ENCODE measurements around the gene SUV39H1. TPM values are rescaled to one million over a fixed set of nuclear protein-coding genes. Genes with fewer than 3 reads are reported as not detected.

SUV39H1 gene
- total and polyA plus RNA-seq, 9 donors, result 3.1 to 5.6 (median 4.5) TPM

- Histone ChIP-seq H3K27ac (ENCODE audit: low read length) (no peak overlapping the region), H3K4me3 (ENCODE audit: low read length) (no peak overlapping the region), H3K9me3 (replicated peaks; ENCODE audit: control insufficient read depth, low read depth, low read length) (no peaks in the 10 kb centered on the region), H3K4me1 (ENCODE audit: control insufficient read depth, insufficient read depth, low read length) (no peaks in the 10 kb centered on the region), H3K36me3 (ENCODE audit: control insufficient read depth, insufficient read depth, low read length) (no peaks in the 10 kb centered on the region), H3K27me3 (ENCODE audit: control insufficient read depth, insufficient read depth, low read length) (no peaks in the 10 kb centered on the region)
- WGBS (ENCODE audit: insufficient coverage), result no CpG with 5 or more reads among the region's 3 CpGs
- no peak for DNase-seq
Measured at GRCh38 chrX:48751343-48751742, 54.8 kb downstream of the SUV39H1 start.

GRCh38 chrX:48752498-48752897, 56.0 kb downstream of the SUV39H1 start:
- H3K4me1 ChIP-seq (ENCODE audit: control insufficient read depth, insufficient read depth, low read length), result no peaks in the 10 kb centered on the region
- no peaks in the 10 kb centered on the region for H3K36me3 ChIP-seq (ENCODE audit: control insufficient read depth, insufficient read depth, low read length)
- no peak for DNase-seq
- no peak overlapping the region for H3K4me3 ChIP-seq (ENCODE audit: low read length)
- 79% methylated on average over 6 of the region's 7 CpGs for WGBS (ENCODE audit: insufficient coverage)
- no peaks in the 10 kb centered on the region for H3K27me3 ChIP-seq (ENCODE audit: control insufficient read depth, insufficient read depth, low read length)
- no peak overlapping the region for H3K27ac ChIP-seq (ENCODE audit: low read length)
- no peaks in the 10 kb centered on the region for H3K9me3 ChIP-seq (replicated peaks; ENCODE audit: control insufficient read depth, low read depth, low read length)

- no peak overlapping the region for H3K4me3 ChIP-seq (ENCODE audit: low read length)
- H3K9me3 ChIP-seq (replicated peaks; ENCODE audit: control insufficient read depth, low read depth, low read length), result no peaks in the 10 kb centered on the region
- DNase-seq, result no peak
- no peaks in the 10 kb centered on the region for H3K4me1 ChIP-seq (ENCODE audit: control insufficient read depth, insufficient read depth, low read length)
- WGBS (ENCODE audit: insufficient coverage), result 60% methylated on average over 8 of the region's 8 CpGs
- no peak overlapping the region for H3K27ac ChIP-seq (ENCODE audit: low read length)
- no peaks in the 10 kb centered on the region for H3K36me3 ChIP-seq (ENCODE audit: control insufficient read depth, insufficient read depth, low read length)
- H3K27me3 ChIP-seq (ENCODE audit: control insufficient read depth, insufficient read depth, low read length), result no peaks in the 10 kb centered on the region
Measured at GRCh38 chrX:48753708-48754228, 57.2 kb downstream of the SUV39H1 start.

GRCh38 chrX:48754238-48754637, 57.7 kb downstream of the SUV39H1 start:
- no peaks in the 10 kb centered on the region for H3K27me3 ChIP-seq (ENCODE audit: control insufficient read depth, insufficient read depth, low read length)
- H3K36me3 ChIP-seq (ENCODE audit: control insufficient read depth, insufficient read depth, low read length), result no peaks in the 10 kb centered on the region
- H3K27ac ChIP-seq (ENCODE audit: low read length), result no peak overlapping the region
- WGBS (ENCODE audit: insufficient coverage), result 73% methylated on average over 8 of the region's 8 CpGs
- no peaks in the 10 kb centered on the region for H3K9me3 ChIP-seq (replicated peaks; ENCODE audit: control insufficient read depth, low read depth, low read length)
- H3K4me1 ChIP-seq (ENCODE audit: control insufficient read depth, insufficient read depth, low read length), result no peaks in the 10 kb centered on the region
- no peak for DNase-seq
- no peak overlapping the region for H3K4me3 ChIP-seq (ENCODE audit: low read length)

Other genes starting within 250 kb of the SUV39H1 start
- gene SLC38A5, start 226.5 kb upstream of the SUV39H1 start, total RNA-seq, result 4.2 TPM
- 10 to 100 TPM in 1 of 8 donors, 1 to 10 TPM in 7; 5.9 to 12.2 (median 8.4) TPM for gene SLC38A5, start 226.5 kb upstream of the SUV39H1 start, polyA plus RNA-seq (ENCODE audit: insufficient read depth in 1 of 8, insufficient read length in 8 of 8, low replicate concordance in 1 of 8)
- gene FTSJ1, start 220.5 kb upstream of the SUV39H1 start, total RNA-seq, result 28.2 TPM
- gene FTSJ1, start 220.5 kb upstream of the SUV39H1 start, polyA plus RNA-seq (ENCODE audit: insufficient read depth in 1 of 8, insufficient read length in 8 of 8, low replicate concordance in 1 of 8), result 10 to 100 TPM; 24.0 to 34.3 (median 26.0) TPM
- 2.6 TPM for gene PORCN, start 187.7 kb upstream of the SUV39H1 start, total RNA-seq
- gene PORCN, start 187.7 kb upstream of the SUV39H1 start, polyA plus RNA-seq (ENCODE audit: insufficient read depth in 1 of 8, insufficient read length in 8 of 8, low replicate concordance in 1 of 8), result 1 to 10 TPM; 3.3 to 4.7 (median 3.7) TPM
- gene EBP, start 174.9 kb upstream of the SUV39H1 start, total RNA-seq, result 23.3 TPM
- 10 to 100 TPM; 16.6 to 25.0 (median 19.6) TPM for gene EBP, start 174.9 kb upstream of the SUV39H1 start, polyA plus RNA-seq (ENCODE audit: insufficient read depth in 1 of 8, insufficient read length in 8 of 8, low replicate concordance in 1 of 8)
- 3.9 TPM for gene TBC1D25, start 157.0 kb upstream of the SUV39H1 start, total RNA-seq
- gene TBC1D25, start 157.0 kb upstream of the SUV39H1 start, polyA plus RNA-seq (ENCODE audit: insufficient read depth in 1 of 8, insufficient read length in 8 of 8, low replicate concordance in 1 of 8), result 10 to 100 TPM in 2 of 8 donors, 1 to 10 TPM in 6; 6.9 to 10.8 (median 9.1) TPM
- 232 TPM for gene RBM3, start 122.2 kb upstream of the SUV39H1 start, total RNA-seq
- gene RBM3, start 122.2 kb upstream of the SUV39H1 start, polyA plus RNA-seq (ENCODE audit: insufficient read depth in 1 of 8, insufficient read length in 8 of 8, low replicate concordance in 1 of 8), result 100 to 1,000 TPM; 338 to 414 (median 371) TPM
- 99.1 TPM for gene WDR13, start 99.2 kb upstream of the SUV39H1 start, total RNA-seq
- 100 to 1,000 TPM in 4 of 8 donors, 10 to 100 TPM in 4; 85.8 to 128 (median 101) TPM for gene WDR13, start 99.2 kb upstream of the SUV39H1 start, polyA plus RNA-seq (ENCODE audit: insufficient read depth in 1 of 8, insufficient read length in 8 of 8, low replicate concordance in 1 of 8)
- gene WAS, start 12.9 kb upstream of the SUV39H1 start, total RNA-seq, result 2.1 TPM
- gene WAS, start 12.9 kb upstream of the SUV39H1 start, polyA plus RNA-seq (ENCODE audit: insufficient read depth in 1 of 8, insufficient read length in 8 of 8, low replicate concordance in 1 of 8), result 1 to 10 TPM; 3.3 to 5.9 (median 4.1) TPM
- not detected for gene GLOD5, start 65.0 kb downstream of the SUV39H1 start, total RNA-seq
- gene GLOD5, start 65.0 kb downstream of the SUV39H1 start, polyA plus RNA-seq (ENCODE audit: insufficient read depth in 1 of 8, insufficient read length in 8 of 8, low replicate concordance in 1 of 8), result under 1 TPM in 1 of 8 donors, not detected in 7; 0.50 TPM
- gene GATA1, start 89.9 kb downstream of the SUV39H1 start, total RNA-seq, result 0.22 TPM
- under 1 TPM; 0.30 to 0.98 (median 0.61) TPM for gene GATA1, start 89.9 kb downstream of the SUV39H1 start, polyA plus RNA-seq (ENCODE audit: insufficient read depth in 1 of 8, insufficient read length in 8 of 8, low replicate concordance in 1 of 8)
- gene HDAC6, start 105.3 kb downstream of the SUV39H1 start, total RNA-seq, result 78.6 TPM
- 100 to 1,000 TPM in 3 of 8 donors, 10 to 100 TPM in 5; 73.8 to 112 (median 91.6) TPM for gene HDAC6, start 105.3 kb downstream of the SUV39H1 start, polyA plus RNA-seq (ENCODE audit: insufficient read depth in 1 of 8, insufficient read length in 8 of 8, low replicate concordance in 1 of 8)
- not detected for gene ERAS, start 129.8 kb downstream of the SUV39H1 start, total RNA-seq
- gene ERAS, start 129.8 kb downstream of the SUV39H1 start, polyA plus RNA-seq (ENCODE audit: insufficient read depth in 1 of 8, insufficient read length in 8 of 8, low replicate concordance in 1 of 8), result under 1 TPM in 1 of 8 donors, not detected in 7; 0.10 TPM
- not detected for gene PCSK1N, start 138.9 kb downstream of the SUV39H1 start, total RNA-seq
- 1 to 10 TPM in 2 of 8 donors, under 1 TPM in 4, not detected in 2; 0.15 to 5.4 (median 0.26) TPM for gene PCSK1N, start 138.9 kb downstream of the SUV39H1 start, polyA plus RNA-seq (ENCODE audit: insufficient read depth in 1 of 8, insufficient read length in 8 of 8, low replicate concordance in 1 of 8)
- gene TIMM17B, start 201.0 kb downstream of the SUV39H1 start, total RNA-seq, result 33.7 TPM
- 10 to 100 TPM; 29.0 to 44.4 (median 35.4) TPM for gene TIMM17B, start 201.0 kb downstream of the SUV39H1 start, polyA plus RNA-seq (ENCODE audit: insufficient read depth in 1 of 8, insufficient read length in 8 of 8, low replicate concordance in 1 of 8)
- gene PQBP1, start 201.2 kb downstream of the SUV39H1 start, total RNA-seq, result 54.4 TPM
- 10 to 100 TPM; 64.2 to 76.6 (median 70.3) TPM for gene PQBP1, start 201.2 kb downstream of the SUV39H1 start, polyA plus RNA-seq (ENCODE audit: insufficient read depth in 1 of 8, insufficient read length in 8 of 8, low replicate concordance in 1 of 8)
- 7.7 TPM for gene SLC35A2, start 214.9 kb downstream of the SUV39H1 start, total RNA-seq
- 10 to 100 TPM; 15.9 to 22.1 (median 17.0) TPM for gene SLC35A2, start 214.9 kb downstream of the SUV39H1 start, polyA plus RNA-seq (ENCODE audit: insufficient read depth in 1 of 8, insufficient read length in 8 of 8, low replicate concordance in 1 of 8)
- 1.7 TPM for gene PIM2, start 222.3 kb downstream of the SUV39H1 start, total RNA-seq
- gene PIM2, start 222.3 kb downstream of the SUV39H1 start, polyA plus RNA-seq (ENCODE audit: insufficient read depth in 1 of 8, insufficient read length in 8 of 8, low replicate concordance in 1 of 8), result 1 to 10 TPM in 7 of 8 donors, under 1 TPM in 1; 0.92 to 2.3 (median 1.7) TPM